Islet precursor cell (in vitro differentiated cells): ENCODE measurements around the gene NAXD.
"Not testable (repeated sequence)": the region's sequence is repeated elsewhere in the genome, so short reads cannot be mapped to it uniquely, and the experiment has no call there.

Experiments
- DNase-seq: peaks from one replicate; pipeline ENCODE4 v3.0.0-alpha.2; 2018

NAXD gene

DNA sequence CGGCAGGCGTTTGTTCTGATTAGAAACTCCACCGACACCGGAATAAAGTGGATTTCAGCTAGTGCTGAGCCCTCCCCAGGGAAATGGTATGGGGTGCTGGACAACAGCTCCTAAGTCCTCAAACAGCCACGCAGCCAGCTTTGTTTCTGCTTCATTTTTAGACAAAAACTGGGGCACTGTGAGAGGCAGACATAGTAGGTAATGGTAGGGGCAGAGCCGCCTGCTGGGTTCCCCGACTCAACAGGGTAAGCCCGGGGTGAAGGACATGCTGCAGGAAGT, 50.8 kb downstream of the NAXD start:
- DNase-seq, result no peak

GRCh38 chr13:110669036-110669435, 53.7 kb downstream of the NAXD start:
- no peak for DNase-seq

DNA sequence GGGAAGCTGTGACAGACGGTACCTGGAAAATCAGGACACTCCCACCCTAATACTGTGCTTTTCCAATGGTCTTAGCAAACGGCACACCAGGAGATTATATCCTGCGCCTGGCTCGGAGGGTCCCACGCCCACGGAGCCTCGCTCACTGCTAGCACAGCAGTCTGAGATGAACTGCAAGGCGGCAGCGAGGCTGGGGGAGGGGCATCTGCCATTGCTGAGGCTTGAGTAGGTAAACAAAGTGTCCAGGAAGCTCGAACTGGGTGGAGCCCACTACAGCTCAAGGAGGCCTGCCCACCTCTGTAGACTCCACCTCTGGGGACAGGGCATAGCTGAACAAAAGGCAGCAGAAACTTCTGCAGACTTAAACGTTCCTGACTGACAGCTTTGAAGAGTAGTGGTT, 54.5 kb downstream of the NAXD start:
- DNase-seq, result not testable (repeated sequence)

DNA sequence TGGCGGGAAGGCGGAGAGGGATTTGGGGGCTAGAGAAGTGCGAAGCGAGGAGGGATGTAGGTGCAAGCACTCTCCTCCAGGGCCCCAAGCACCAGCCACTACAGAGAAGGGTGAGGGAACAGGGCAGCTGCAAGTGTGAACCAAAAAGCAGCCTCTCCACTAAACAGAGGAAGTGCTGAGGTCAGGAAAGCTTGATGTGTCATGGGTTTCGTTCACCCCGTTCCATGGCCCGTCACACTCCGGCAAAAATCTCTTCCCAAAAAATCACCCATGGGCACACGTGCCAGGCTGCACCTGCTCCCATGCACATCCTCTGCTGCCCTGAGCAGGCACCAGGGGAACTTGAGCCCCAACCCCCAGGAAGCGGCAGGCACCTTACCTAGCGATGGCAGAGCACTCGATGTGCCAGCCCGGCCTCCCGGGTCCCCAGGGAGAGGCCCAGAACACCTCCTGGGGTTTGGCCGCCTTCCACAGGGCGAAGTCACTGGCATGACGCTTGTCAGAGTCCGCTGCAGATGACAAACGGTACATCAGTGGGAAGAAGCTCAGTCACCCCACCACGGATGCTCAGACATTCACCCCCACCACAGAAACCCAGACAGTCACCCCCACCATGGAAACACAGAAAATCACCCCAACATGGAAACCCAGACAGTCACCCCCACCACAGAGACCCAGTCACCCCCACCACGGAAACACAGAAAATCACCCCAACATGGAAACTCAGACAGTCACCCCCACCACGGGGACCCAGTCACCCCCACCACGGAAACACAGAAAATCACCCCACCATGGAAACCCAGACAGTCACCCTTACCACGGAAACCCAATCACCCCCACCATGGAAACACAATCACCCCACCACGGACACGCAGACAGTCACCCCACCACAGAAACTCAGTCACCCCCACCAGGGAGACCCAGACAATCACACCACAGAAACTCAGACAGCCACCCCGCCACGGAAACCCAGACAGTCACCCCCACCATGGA, 61.5 kb downstream of the NAXD start:
- DNase-seq, result no peak

- DNase-seq, result no peak
Observed at GRCh38 chr13:110677731-110678545, 62.6 kb downstream of the NAXD start.

DNA sequence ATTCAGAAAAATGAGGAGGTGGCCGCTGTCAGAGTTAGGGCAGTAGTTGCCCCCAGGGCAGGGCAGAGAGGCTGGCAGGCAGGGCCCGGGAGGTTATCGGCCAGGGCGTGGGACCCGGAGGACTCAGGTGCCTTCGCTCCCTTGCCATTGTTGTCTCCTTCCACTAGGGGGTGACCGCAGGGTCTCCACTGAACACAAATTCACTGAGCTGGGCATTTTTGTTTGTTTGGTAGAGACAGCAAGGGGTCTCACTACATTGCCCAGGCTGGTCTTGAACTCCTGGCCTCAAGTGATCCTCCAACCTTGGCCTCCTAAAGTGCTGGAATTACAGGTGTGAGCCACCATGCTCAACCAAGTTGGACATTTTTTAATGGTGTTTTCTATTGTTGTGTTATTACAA, 65.5 kb downstream of the NAXD start:
- DNase-seq, result no peak

GRCh38 chr13:110681868-110682550, 66.7 kb downstream of the NAXD start:
- no peak for DNase-seq

- DNase-seq, result no peak
Observed at GRCh38 chr13:110682746-110683145, 67.4 kb downstream of the NAXD start.

DNA sequence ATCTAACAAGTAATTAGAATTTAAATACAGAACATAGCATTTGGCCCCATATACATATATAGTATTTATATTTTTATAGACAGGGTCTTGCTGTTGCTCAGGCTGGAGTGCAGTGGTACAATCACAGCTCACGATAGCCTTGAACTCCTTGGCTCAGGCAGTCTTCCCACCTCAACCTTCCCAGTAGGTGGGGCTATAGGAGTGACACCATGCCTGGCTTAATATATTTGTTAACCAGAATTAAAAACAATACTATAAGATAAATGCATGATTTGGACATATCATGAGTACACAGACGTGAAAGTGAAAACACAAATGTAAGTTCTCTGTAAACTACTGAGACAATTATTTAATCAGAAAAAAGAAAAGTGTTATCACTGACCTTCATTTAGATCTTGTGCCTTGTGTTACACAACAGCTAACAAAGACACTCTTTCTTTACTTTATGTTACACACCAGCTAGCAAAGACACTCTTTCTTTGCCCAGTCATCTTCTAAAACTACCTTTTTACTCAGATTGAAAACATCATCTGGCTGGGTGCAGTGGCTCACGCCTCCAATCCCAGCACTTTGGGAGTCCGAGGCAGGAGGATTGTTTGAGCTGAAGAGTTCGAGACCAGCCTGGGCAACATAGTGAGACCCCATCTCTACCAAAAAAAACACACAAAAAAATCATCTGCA, 68.0 kb downstream of the NAXD start:
- DNase-seq, result no peak

- DNase-seq, result no peak
Observed at GRCh38 chr13:110683921-110684320, 68.6 kb downstream of the NAXD start.

GRCh38 chr13:110684388-110685056, 69.2 kb downstream of the NAXD start:
- no peak for DNase-seq

GRCh38 chr13:110685305-110686020, 70.1 kb downstream of the NAXD start:
- peak; percentile 24 for DNase-seq

DNA sequence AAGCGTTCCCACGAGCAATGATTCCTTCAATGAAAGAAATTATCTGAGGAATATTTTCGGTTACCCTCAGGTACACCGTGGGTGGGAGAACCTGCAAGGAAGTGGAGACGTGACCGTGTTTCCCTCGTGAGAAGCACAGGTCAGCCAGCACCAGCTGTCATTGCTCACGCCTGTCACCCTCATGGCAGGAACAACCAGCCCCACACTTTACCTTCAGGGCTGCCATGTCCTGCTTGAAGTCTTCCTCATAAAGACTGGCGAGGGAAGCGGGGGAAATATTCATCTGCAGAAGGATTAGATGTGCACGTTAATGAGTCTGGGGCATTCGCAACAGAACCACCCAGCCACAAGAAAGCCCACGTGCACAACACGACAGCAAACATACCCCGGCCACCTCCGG, 72.4 kb downstream of the NAXD start:
- peak; percentile 35 for DNase-seq

- no peak for DNase-seq
Observed at GRCh38 chr13:110689041-110689440, 73.7 kb downstream of the NAXD start.
